Peyer's patch (tissue), 4 donors: ENCODE results near the gene ANO2.

Source experiments
- CTCF ChIP-seq, 6 experiments: fragments of 450-650 bp in 4 of 6; fragments of 200-600 bp in 2 of 6; sonication (generic) in 1 of 6; IDR thresholded peaks; one replicate each; pipeline ENCODE4 v1.5.1; 2017 to 2019; ENCODE audit warnings: antibody characterized with exemption in 6 of 6, mild to moderate bottlenecking in 3 of 6, moderate library complexity in 1 of 6
- POLR2A ChIP-seq, 2 donors: fragments of 450-650 bp; IDR thresholded peaks; one replicate each; pipeline ENCODE4 v1.5.1; 2017; ENCODE audit warnings: antibody characterized with exemption in 2 of 2, mild to moderate bottlenecking in 2 of 2, moderate library complexity in 2 of 2

GRCh38 chr12:5690240-5690639 lies 254.8 kb downstream of the ANO2 start:
- no peak for TF ChIP-seq CTCF (IDR thresholded peaks at IDR 0.05)
- no peak for TF ChIP-seq POLR2A (IDR thresholded peaks at IDR 0.05)
